Nucleus accumbens (tissue), 56 donors: Measurements from ENCODE around the gene RNF5.
"Not testable (repeated sequence)": the region's sequence is repeated elsewhere in the genome, so short reads cannot be mapped to it uniquely, and the experiment has no call there.

Experiments used
- DNase-seq, 56 donors: peaks; one replicate each; lab custom pipeline; 2025; lab: John Stamatoyannopoulos, UW

Gene RNF5

GRCh38 chr6:32200711-32201475 lies 22.7 kb downstream of the RNF5 start:
- DNase-seq = no peak

DNA sequence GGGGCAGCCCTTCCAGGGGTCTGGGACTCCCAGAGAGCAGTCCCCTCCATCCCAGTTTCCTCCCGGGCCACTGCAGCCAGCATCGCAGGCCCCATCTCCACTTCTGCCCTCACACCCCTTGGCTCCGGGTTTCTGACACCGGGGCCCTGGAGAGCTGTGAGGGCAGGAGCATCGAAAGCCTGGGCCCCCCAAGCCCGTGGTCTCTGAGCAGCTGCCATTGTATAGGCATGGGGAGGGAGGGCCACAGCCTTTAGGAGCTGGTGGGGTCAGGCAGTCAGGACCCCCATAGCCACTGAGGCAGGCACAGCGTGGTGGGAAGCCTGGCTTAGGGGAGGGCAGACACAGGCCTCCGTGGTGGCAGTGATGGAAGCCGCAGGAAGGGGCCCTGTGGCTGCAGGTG lies 24.0 kb downstream of the RNF5 start:
- DNase-seq = no peak

DNA sequence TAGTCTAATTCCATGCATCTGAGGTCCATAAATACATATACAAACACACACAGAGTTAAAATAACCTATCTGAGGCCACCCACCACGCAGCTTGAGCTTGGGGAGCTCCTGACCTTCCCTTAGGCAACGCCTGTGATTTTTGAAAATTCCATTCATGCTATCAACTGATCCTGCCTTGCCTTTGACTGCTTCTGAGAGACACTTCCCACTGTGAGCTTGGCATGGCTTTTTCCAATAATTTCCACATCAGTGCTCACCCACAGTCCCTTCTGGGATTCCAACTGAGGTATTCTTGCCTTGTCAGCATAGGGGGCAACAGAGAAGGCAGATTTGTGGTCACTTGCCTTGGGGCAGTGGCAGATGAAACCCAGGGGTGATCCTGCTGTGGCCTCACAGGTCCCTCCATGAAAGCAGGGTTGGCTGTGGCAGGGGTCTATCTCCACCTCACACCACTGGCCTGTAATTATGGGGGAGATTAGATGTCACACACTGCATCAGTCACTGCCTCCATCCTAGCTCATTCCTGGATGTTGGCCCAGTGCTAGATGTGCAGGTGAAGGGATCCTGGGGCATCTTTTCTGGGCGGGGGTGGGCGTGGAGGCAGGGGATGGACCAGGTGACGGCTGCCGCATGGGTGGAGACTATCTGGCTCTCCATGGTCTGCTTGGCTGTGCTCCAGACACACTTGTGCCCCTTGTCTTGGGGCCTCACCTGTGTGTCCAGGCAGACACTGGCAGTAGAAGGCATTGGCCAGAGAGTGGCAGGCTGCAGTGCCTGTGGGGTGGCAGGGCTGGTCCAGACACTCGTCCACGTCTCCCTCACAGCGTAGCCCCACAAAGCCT lies 25.4 kb downstream of the RNF5 start:
- no peak for DNase-seq

GRCh38 chr6:32204268-32204715 lies 26.1 kb downstream of the RNF5 start:
- DNase-seq = no peak

GRCh38 chr6:32208996-32209395 lies 30.8 kb downstream of the RNF5 start:
- DNase-seq = no peak

DNA sequence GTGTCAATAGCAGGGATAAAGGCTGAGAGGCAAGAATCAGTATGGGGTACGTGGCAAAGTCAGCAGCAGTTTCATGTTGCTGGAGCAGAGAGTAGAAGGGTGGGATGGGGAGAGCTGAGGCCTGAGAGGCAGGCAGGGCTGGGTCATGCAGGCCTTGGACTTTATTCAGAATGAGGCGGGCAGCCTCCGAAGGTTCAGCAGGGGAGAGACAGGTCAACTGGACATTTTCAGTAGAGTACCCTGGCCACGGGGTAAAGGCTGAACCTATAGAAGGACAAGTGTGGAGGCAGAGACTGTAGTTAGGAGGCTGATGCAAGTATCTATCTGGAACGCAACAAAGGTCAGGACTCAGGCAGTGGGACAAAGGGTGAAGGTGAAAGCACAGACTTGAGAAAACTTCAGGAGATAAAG lies 32.0 kb downstream of the RNF5 start:
- DNase-seq = no peak

DNA sequence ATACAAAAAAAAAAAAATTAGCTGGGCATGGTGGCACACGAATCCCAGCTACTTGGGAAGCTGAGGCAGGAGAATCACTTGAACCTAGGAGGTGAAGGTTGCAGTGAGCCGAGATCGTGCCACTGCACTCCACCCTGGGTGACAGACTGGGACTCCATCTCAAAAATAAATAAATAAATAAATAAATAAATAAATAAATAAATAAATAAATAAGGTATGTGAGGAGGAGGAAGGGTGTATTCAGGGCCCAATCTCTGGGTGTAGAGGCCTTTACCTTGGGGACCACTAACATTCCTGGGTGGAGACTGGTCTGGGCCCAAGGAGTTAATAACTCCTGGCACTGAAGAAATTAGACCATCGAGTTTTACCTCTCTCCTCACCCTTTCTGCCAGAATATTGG lies 33.2 kb downstream of the RNF5 start:
- DNase-seq = not testable (repeated sequence)

DNA sequence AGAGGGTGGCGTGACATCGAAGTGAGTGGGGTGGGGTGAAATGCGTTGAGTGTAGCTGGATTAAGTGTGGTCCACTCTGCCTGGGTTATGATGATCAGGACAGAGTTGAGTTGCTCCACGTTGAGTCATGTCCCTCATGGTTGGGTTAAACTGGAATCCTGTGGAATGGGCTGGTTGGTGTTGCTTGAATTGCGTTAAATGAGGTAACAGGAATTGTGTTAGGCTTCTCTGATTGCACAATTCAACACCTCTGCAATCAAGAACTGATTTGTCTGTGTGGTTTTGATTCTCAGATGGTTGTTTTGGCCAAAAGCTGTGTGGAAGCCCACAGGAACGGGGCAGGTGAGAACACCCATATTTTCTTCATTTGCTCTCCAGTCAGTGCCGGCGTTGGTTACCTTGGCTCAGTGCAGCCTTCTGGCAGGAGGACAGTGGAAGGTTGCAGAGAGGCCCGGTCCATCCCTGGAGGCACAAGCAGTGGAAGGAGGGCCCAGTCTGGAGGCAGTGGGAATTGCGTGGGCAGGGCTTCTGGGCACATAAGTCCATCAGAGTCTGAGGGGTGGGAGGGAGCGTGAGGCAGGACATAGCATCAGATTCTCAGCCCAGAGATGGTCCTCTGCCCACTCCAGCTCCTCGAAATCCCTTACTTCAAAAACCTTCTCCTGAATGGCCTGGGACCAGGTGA lies 34.0 kb downstream of the RNF5 start:
- no peak for DNase-seq

DNA sequence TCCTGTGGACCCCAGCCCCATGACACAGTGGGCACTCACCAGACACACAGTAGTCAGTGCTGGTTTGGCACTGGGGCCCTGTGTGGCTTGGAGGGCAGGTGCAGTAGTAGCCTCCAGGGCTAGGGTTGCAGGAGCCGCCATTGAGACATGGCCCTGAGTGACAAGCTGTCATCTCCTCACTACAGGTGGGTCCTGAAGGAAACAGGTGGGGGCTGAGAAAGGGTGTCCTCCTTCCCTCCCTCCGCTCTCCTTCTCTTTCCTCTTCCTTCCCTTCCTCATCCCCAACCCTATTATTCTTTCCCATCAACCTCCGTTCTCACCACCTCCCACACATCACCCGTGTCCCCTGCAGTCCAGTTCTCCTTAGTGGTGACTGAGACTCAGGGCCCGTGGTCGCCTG lies 35.4 kb downstream of the RNF5 start:
- no peak for DNase-seq

DNA sequence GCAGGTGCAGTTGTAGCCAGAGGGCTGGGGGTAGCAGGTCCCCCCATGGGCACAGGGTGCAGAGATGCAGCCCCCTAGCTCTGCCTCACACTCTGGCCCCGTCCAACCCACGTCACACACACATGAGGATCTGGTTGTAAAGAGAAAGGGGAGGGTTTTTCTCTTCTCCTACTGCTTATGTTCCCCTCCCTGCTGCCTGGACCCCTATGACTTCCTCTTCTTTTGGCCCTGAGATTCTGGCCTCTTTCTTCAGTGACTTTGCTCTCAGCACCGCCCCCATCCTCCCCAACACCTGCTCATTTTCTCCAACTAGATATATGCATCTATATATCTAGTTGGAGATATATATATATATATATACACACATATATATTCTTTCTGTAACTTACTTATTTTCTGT lies 35.9 kb downstream of the RNF5 start:
- DNase-seq = no peak

- no peak for DNase-seq
Measured at GRCh38 chr6:32215617-32216016, 37.4 kb downstream of the RNF5 start.

- no peak for DNase-seq
Measured at GRCh38 chr6:32216285-32216684, 38.1 kb downstream of the RNF5 start.

DNA sequence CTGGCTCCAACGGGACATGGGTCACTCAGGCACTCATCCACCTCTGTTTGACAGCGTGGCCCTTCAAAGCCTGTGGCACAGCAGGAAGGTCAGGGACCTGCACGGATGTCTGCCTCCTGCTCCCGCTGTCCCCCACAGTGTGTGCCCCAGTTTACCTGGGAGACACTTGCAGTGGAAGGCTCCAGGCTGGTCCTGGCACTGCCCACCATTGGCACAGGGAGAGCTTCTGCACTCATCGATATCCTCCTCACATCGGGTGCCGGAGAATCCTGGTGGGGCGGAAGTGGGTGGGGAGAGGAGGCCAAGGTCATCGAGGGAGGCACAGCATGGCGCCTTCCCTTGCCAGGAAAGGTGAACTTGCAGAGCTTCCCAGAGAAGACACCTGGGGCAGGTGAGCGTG lies 38.8 kb downstream of the RNF5 start:
- DNase-seq = no peak

DNA sequence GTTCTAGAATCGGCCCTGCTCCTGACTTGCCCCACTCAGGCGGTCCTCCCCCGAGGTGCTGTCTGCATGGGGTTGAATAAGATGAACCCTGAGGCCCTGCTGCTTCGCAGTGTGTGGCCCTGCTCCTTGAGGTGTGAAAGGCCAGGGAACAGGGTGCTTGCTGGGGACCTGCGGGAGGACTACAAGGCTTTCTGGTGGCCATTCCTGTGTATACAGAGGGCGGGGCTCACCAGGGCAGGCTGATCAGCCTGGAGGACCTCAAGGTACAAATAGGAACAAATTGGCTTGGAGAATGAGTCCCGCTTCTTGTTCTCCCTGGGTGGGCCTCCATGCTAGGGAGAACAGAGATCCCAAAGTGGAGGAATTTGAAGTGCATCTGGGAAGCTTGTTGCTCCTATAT lies 40.0 kb downstream of the RNF5 start:
- DNase-seq = no peak

- DNase-seq = no peak
Measured at GRCh38 chr6:32220021-32220420, 41.8 kb downstream of the RNF5 start.

GRCh38 chr6:32222333-32223230 lies 44.4 kb downstream of the RNF5 start:
- DNase-seq = no peak

- DNase-seq = no peak
Measured at GRCh38 chr6:32223258-32224235, 45.3 kb downstream of the RNF5 start, which contains the start of gene NOTCH4. TSS of gene NOTCH4 (minus strand) at chr6:32224067. CDS start at chr6:32223928, 139 bp downstream.

DNA sequence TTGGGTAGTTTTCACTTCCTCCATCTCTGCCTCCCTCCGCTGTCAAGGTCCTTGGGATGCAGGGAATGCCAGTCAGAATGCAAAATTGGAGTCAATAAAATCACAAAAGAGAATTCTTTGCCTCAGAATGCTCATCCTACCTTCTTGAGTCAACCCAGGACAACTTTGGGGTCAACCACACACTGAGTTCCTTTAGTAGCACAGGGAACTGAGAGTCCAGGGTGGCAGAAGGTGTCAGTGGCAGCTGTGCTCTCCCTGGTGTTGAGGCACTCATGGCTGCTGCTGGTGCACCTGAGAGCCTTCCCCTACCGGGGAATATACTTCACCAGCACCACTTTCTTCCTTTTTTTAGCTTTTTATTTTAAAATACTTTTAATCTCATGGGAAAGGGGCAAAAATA lies 46.5 kb downstream of the RNF5 start:
- no peak for DNase-seq

GRCh38 chr6:32226434-32226833 lies 48.2 kb downstream of the RNF5 start:
- DNase-seq = no peak
